Ovary (tissue), 9 donors: ENCODE data around the gene UBE2Q2. TPM values are rescaled to one million over a fixed set of nuclear protein-coding genes. Genes with fewer than 3 reads are reported as not detected.

Experiments used
- DNase-seq, 5 donors: peaks; one replicate each; pipeline ENCODE4 v3.0.0-alpha.2; 2019 to 2020
- H3K27ac ChIP-seq, 2 donors: fragments of 200-600 bp; one replicate each; pipeline versions ENCODE4 v1.5.1 to v1.8.0; 2019 to 2022
- H3K27me3 ChIP-seq: fragments of 200-600 bp; one replicate; pipeline ENCODE4 v1.8.0; 2022
- H3K36me3 ChIP-seq: fragments of 200-600 bp; sonication (generic); one replicate; pipeline ENCODE4 v1.5.1; 2019
- H3K4me1 ChIP-seq: one replicate; pipeline ENCODE4 v1.8.1; 2013; ENCODE audit warnings: mild to moderate bottlenecking, moderate library complexity; ENCODE audit not compliant: insufficient read depth
- H3K4me3 ChIP-seq: fragments of 200-600 bp; sonication (generic); one replicate; pipeline ENCODE4 v1.5.1; 2017
- H3K9me3 ChIP-seq, 2 donors: fragments of 200-600 bp in 1 of 2; sonication (generic) in 1 of 2; one replicate each; pipeline versions ENCODE4 v1.5.1 to v1.8.1; 2013 to 2019; ENCODE audit warnings: mild to moderate bottlenecking in 1 of 2, moderate library complexity in 1 of 2
- EP300 ChIP-seq: sonication (generic); formaldehyde crosslinking; IDR thresholded peaks from one replicate; pipeline ENCODE4 v1.6.1; 2017; ENCODE audit warnings: antibody characterized with exemption
- POLR2A ChIP-seq: fragments of 450-650 bp; IDR thresholded peaks from one replicate; pipeline ENCODE4 v1.6.1; 2017; ENCODE audit warnings: antibody characterized with exemption, mild to moderate bottlenecking, moderate library complexity
- WGBS, 3 donors: extraction: QIAGEN DNeasy Blood & Tissue Kit in 1 of 3; methylation state at CpG; one replicate each; pipeline versions ENCODE4 v1.1.5 to v1.1.7; 2013 to 2017; 5-methylcytosine and 5-hydroxymethylcytosine counted together
- intact Hi-C, 4 donors: fragments of 100-400 bp; cut with DNase I; formaldehyde crosslinking; loops; one replicate each; pipeline versions ENCODE4 v1.11.0 to v1.15.1; 2022 to 2023
- polyA plus RNA-seq, 2 donors: library from polyadenylated mRNA; stranded (reverse); fragments of 200-250 nt in 1 of 2; fragments of 350-450 nt in 1 of 2; fragmentation: Illumina TruSeq in 1 of 2; extraction: RNeasy Lipid Tissue Mini Kit (QIAGEN cat#74804) in 1 of 2; gene quantifications; one replicate each; pipeline ENCODE4 v1.2.3, GENCODE V29; 2013 to 2014
- total RNA-seq, 7 donors: library from RNA; depleted of rRNA in 2 of 7; stranded (reverse); fragments of >200 nt in 2 of 7; fragmentation: NEBNext Ultra II Directional in 3 of 7; extraction: Animal tissue kit (Norgen Biotek cat#: 25700) in 3 of 7; gene quantifications; one replicate each; pipeline versions ENCODE4 v1.1.0 to v1.2.4, GENCODE V29; 2016 to 2023
- TF ChIP-seq, protein P1 (sequence below), 3 donors: fragments of 450-650 bp in 2 of 3; fragments of 200-600 bp in 1 of 3; IDR thresholded peaks; one replicate each; pipeline versions ENCODE4 v1.5.1 to v1.8.0; 2016 to 2022; ENCODE audit warnings: antibody characterized with exemption in 3 of 3, mild to moderate bottlenecking in 1 of 3
- donor health status: DM: no; HTN: no; CAD: no; lungs with moderate emphysema.
- donor health status: DM: no; HTN: no; CAD: no.
- donor health status: Bipolar disorder and iron deficiency.
- donor health status: DM: yes; HTN: yes; CAD: no.
- donor health status: DM: no; HTN: no; CAD: no.
- donor health status: DM: yes; HTN: yes; CAD: no.

The UBE2Q2 gene
- total and polyA plus RNA-seq, 9 donors = 22.6 to 35.7 (median 31.0) TPM

DNA sequence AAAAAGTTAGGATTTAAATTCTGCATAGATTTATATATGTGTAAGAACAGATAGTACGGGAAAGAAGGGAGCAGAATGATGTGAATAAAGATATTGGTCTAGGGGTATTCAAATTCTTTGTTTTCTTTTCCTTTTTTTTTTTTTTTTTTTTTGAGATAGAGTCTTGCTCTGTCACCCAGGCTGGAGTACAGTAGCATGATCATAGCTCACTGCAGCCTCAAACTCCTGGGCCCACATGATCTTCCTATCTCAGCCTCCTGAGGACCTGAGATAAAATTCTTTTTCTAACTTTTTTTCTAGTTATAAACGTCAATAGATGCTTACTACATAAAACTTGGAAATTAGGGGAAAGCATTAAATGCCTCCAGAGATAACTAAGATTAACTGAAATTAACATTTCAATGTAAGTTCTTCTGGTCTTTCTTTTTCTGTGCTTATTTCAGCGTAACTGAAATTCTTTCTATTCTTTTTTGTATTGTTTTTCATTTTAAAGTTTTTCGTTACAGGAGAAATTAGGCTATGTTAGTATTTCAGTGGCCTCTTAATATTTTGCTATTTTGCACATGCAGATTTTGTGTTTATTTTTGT lies 29.2 kb downstream of the UBE2Q2 start:
- intact Hi-C loops = no loop called here
- Histone ChIP-seq H3K4me1 (no peaks in the 10 kb centered on the region), H3K9me3 (no peaks in the 10 kb centered on the region), H3K36me3 (no peaks in the 10 kb centered on the region), H3K27ac (no peak overlapping the region), H3K4me3 (no peak overlapping the region), H3K27me3 (no peaks in the 10 kb centered on the region)
- TF ChIP-seq EP300 (no peak), POLR2A (no peak)
- TF ChIP-seq, protein P1, sequence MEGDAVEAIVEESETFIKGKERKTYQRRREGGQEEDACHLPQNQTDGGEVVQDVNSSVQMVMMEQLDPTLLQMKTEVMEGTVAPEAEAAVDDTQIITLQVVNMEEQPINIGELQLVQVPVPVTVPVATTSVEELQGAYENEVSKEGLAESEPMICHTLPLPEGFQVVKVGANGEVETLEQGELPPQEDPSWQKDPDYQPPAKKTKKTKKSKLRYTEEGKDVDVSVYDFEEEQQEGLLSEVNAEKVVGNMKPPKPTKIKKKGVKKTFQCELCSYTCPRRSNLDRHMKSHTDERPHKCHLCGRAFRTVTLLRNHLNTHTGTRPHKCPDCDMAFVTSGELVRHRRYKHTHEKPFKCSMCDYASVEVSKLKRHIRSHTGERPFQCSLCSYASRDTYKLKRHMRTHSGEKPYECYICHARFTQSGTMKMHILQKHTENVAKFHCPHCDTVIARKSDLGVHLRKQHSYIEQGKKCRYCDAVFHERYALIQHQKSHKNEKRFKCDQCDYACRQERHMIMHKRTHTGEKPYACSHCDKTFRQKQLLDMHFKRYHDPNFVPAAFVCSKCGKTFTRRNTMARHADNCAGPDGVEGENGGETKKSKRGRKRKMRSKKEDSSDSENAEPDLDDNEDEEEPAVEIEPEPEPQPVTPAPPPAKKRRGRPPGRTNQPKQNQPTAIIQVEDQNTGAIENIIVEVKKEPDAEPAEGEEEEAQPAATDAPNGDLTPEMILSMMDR (IDR thresholded peaks at IDR 0.05) = no peak
- DNase-seq = no peak
- 77 to 84% (median 78%) methylated on average over 4 of the region's 4 CpGs for WGBS, 3 donors

DNA sequence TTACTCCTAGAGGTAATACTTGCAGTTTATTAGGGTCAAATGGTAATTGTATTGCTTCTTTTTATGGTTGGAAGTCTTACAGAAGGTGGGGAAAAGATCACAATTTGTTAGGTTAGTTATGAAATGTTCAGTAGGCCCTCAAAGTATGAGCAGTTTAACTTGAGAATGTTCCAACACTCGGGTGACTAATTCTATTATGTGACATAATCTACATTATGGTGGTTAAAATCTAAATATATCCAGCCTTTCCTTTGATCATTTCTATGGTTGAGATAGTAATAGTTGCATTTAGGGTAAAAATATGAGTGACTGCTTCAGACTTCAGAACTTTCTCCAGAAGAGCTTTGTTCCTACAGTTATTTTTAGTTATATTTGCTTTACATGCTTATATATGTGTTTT lies 40.8 kb downstream of the UBE2Q2 start:
- H3K27ac ChIP-seq = no peak overlapping the region
- no peaks in the 10 kb centered on the region for H3K36me3 ChIP-seq
- DNase-seq = no peak
- 86 to 89% (median 86%) methylated on average over 1 of the region's 1 CpG for WGBS, 3 donors
- no peaks in the 10 kb centered on the region for H3K9me3 ChIP-seq
- intact Hi-C loops = no loop called here
- no peak for TF ChIP-seq EP300
- TF ChIP-seq POLR2A = no peak
- TF ChIP-seq, protein P1 (IDR thresholded peaks at IDR 0.05) = no peak
- H3K4me3 ChIP-seq = no peak overlapping the region
- no peaks in the 10 kb centered on the region for H3K27me3 ChIP-seq
- H3K4me1 ChIP-seq = no peaks in the 10 kb centered on the region

DNA sequence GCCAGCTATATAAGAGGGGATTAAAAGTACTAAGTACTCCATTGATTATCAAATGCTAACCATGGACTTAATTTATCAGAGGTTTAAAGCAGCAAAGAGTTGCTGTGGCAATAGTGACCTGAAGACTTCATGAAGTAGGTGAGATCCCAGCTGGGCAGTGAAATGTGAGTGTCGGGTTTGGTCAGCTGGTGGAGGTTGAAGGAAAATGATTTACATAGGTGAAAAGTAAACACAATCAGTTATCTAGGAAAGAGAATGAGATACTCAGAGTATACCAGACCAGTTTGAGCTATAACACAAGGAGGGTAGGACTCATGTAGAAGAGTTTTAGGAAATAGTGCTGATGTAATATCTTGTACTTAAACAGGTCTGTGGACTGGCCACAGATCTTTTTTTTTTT lies 43.9 kb downstream of the UBE2Q2 start:
- DNase-seq = no peak
- Histone ChIP-seq H3K36me3 (no peaks in the 10 kb centered on the region), H3K27me3 (no peaks in the 10 kb centered on the region), H3K27ac (no peak overlapping the region), H3K4me3 (no peak overlapping the region), H3K9me3 (no peaks in the 10 kb centered on the region), H3K4me1 (no peaks in the 10 kb centered on the region)
- intact Hi-C loops = no loop called here
- WGBS, 3 donors = 94 to 99% (median 98%) methylated on average over 1 of the region's 1 CpG
- TF ChIP-seq POLR2A = no peak
- TF ChIP-seq, protein P1 (IDR thresholded peaks at IDR 0.05) = no peak
- TF ChIP-seq EP300 = no peak

DNA sequence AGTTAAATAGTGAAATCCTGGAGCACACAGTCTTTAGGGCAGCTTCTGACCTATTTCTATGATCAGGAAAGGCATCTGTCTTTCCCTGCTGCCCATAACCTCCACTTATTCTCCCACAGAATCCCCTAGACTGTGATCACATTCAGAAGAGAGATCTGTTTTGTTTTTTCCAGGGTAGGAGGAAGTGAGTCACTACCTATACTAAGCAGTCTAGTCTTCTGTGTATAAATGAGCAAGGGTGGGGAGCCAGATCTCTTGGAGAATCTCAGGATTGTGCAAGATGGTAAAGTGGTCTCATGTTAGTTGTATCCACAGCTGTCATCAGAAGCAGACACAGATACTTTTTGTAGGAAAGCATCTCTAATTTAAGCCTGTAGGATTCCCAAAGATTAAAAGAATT lies 48.6 kb downstream of the UBE2Q2 start:
- no peak for DNase-seq
- Histone ChIP-seq H3K4me1 (no peaks in the 10 kb centered on the region), H3K27me3 (no peaks in the 10 kb centered on the region), H3K4me3 (no peak overlapping the region), H3K27ac (no peak overlapping the region), H3K9me3 (no peaks in the 10 kb centered on the region), H3K36me3 (no peaks in the 10 kb centered on the region)
- TF ChIP-seq EP300 (no peak), POLR2A (no peak)
- TF ChIP-seq, protein P1 (IDR thresholded peaks at IDR 0.05) = no peak
- intact Hi-C loops = no loop called here
